Cardiac muscle cell (in vitro differentiated cells and primary cell): ENCODE data around the gene TRIO. TPM values are rescaled to one million over a fixed set of nuclear protein-coding genes. Genes with fewer than 3 reads are reported as not detected.

Experiments used
- DNase-seq, 2 donors: peaks; one replicate each; pipeline versions ENCODE4 v3.0.0 to v3.0.0-alpha.2; 2010 to 2017; ENCODE audit warnings: low read depth in 1 of 2, low spot score in 1 of 2
- H3K27ac ChIP-seq: fragments of 200-600 bp; sonication (generic); 2 replicates; pipeline ENCODE4 v1.5.1; 2016
- H3K27me3 ChIP-seq: fragments of 200-600 bp; sonication (generic); 2 replicates; pipeline ENCODE4 v1.6.0; 2016; ENCODE audit warnings: control low read depth
- H3K36me3 ChIP-seq: fragments of 200-600 bp; sonication (generic); 2 replicates; pipeline ENCODE4 v1.5.1; 2016; ENCODE audit warnings: control low read depth
- H3K4me1 ChIP-seq: fragments of 200-600 bp; sonication (generic); 2 replicates; pipeline ENCODE4 v1.8.1; 2017; ENCODE audit warnings: low read depth, mild to moderate bottlenecking, mixed run types
- H3K4me3 ChIP-seq: fragments of 200-600 bp; sonication (generic); 2 replicates; pipeline ENCODE4 v1.5.1; 2016; ENCODE audit warnings: mild to moderate bottlenecking
- H3K9me3 ChIP-seq: fragments of 200-600 bp; sonication (generic); 2 replicates; pipeline ENCODE4 v1.5.1; 2017; ENCODE audit warnings: low read depth, mild to moderate bottlenecking, control low read depth
- CTCF ChIP-seq: IDR thresholded peaks from 2 replicates; pipeline ENCODE4 v1.5.1; 2012; ENCODE audit warnings: low read depth, mild to moderate bottlenecking, low read length
- polyA plus RNA-seq: library from polyadenylated mRNA; unstranded; fragments of >200 nt; fragmentation: Nextera tagmentation; extraction: Ambion mirVana; gene quantifications from 2 replicates; pipeline ENCODE4 v1.2.1, GENCODE V29; 2016
- total RNA-seq: library from RNA; depleted of rRNA; stranded (reverse); fragments of >200 nt; gene quantifications from 2 replicates; pipeline ENCODE4 v1.2.3, GENCODE V29; 2016

The TRIO gene
- total and polyA plus RNA-seq, 2 experiments from 2014 or later: 15.5 to 104 TPM

- Histone ChIP-seq H3K36me3 (no peaks in the 10 kb centered on the region), H3K4me3 (no peak overlapping the region), H3K27me3 (no peaks in the 10 kb centered on the region), H3K27ac (no peak overlapping the region), H3K4me1 (peaks cover 39% of the 10 kb centered on the region), H3K9me3 (no peaks in the 10 kb centered on the region)
- DNase-seq: no peak
- no peak for TF ChIP-seq CTCF
These were observed 38.3 kb downstream of the TRIO start for GRCh38 chr5:14181299-14181968.

GRCh38 chr5:14182761-14183160, 39.6 kb downstream of the TRIO start:
- no peak for TF ChIP-seq CTCF
- Histone ChIP-seq H3K4me3 (no peak overlapping the region), H3K27me3 (no peaks in the 10 kb centered on the region), H3K4me1 (peaks cover 43% of the 10 kb centered on the region), H3K36me3 (no peaks in the 10 kb centered on the region), H3K9me3 (no peaks in the 10 kb centered on the region), H3K27ac (no peak overlapping the region)
- no peak for DNase-seq

GRCh38 chr5:14183187-14183939, 40.2 kb downstream of the TRIO start:
- Histone ChIP-seq H3K4me3 (no peak overlapping the region), H3K27ac (no peak overlapping the region), H3K9me3 (no peaks in the 10 kb centered on the region), H3K27me3 (no peaks in the 10 kb centered on the region), H3K4me1 (peaks cover 37% of the 10 kb centered on the region), H3K36me3 (no peaks in the 10 kb centered on the region)
- TF ChIP-seq CTCF: no peak
- DNase-seq: no peak

- Histone ChIP-seq H3K4me3 (no peak overlapping the region), H3K27me3 (no peaks in the 10 kb centered on the region), H3K27ac (no peak overlapping the region), H3K9me3 (no peaks in the 10 kb centered on the region), H3K4me1 (peaks cover 30% of the 10 kb centered on the region), H3K36me3 (no peaks in the 10 kb centered on the region)
- TF ChIP-seq CTCF: no peak
- no peak for DNase-seq
These were observed 40.9 kb downstream of the TRIO start for GRCh38 chr5:14184082-14184481.

- no peak for DNase-seq
- peak overlapping the region; percentile 63 for H3K27ac ChIP-seq
- H3K4me3 ChIP-seq: no peak overlapping the region
- H3K4me1 ChIP-seq: peaks cover 26% of the 10 kb centered on the region
- no peaks in the 10 kb centered on the region for H3K27me3 ChIP-seq
- no peaks in the 10 kb centered on the region for H3K36me3 ChIP-seq
- H3K9me3 ChIP-seq: no peaks in the 10 kb centered on the region
- TF ChIP-seq CTCF: no peak
These were observed 41.6 kb downstream of the TRIO start for GRCh38 chr5:14184725-14185124.
